HepG2 (cell line): ENCODE results near the gene PIEZO1. TPM values are rescaled to one million over a fixed set of nuclear protein-coding genes. Genes with fewer than 3 reads are reported as not detected.

Source experiments
- AGO1 ChIP-seq: fragments of 200-400 bp; formaldehyde crosslinking; IDR thresholded peaks from 2 replicates; pipeline ENCODE4 v1.6.1; 2017; ENCODE audit warnings: mild to moderate bottlenecking, low read depth, low read length, moderate library complexity; ENCODE audit not compliant: poor library complexity, severe bottlenecking
- AGO2 ChIP-seq: fragments of 200-400 bp; formaldehyde crosslinking; optimal IDR thresholded peaks from 2 replicates; pipeline ENCODE3; 2017; ENCODE audit warnings: mild to moderate bottlenecking, low read depth, low read length, moderate library complexity
- CC2D1A ChIP-seq: sonication (generic); formaldehyde crosslinking; IDR thresholded peaks from 2 replicates; pipeline ENCODE4 v1.8.1; 2023; ENCODE audit warnings: mild to moderate bottlenecking, missing genetic modification reagents
- ESRRA ChIP-seq: sonication (generic); formaldehyde crosslinking; IDR thresholded peaks from 2 replicates; pipeline ENCODE4 v1.5.1; 2020; ENCODE audit warnings: mild to moderate bottlenecking, low read depth, missing genetic modification reagents
- HIVEP1 ChIP-seq: sonication (generic); formaldehyde crosslinking; IDR thresholded peaks from 2 replicates; pipeline ENCODE4 v1.4.0; 2020; ENCODE audit warnings: mild to moderate bottlenecking, missing genetic modification reagents
- IKZF1 ChIP-seq: fragments of 450-650 bp; IDR thresholded peaks from 2 replicates; pipeline ENCODE4 v1.7.1; 2016
- MTF2 ChIP-seq: sonication (generic); formaldehyde crosslinking; IDR thresholded peaks from 2 replicates; pipeline ENCODE4 v1.5.0; 2020; ENCODE audit warnings: missing genetic modification reagents, borderline replicate concordance
- PHF21A ChIP-seq: sonication (generic); formaldehyde crosslinking; IDR thresholded peaks from 2 replicates; pipeline ENCODE4 v1.5.0; 2020; ENCODE audit warnings: mild to moderate bottlenecking, missing genetic modification reagents
- POGK ChIP-seq: sonication (generic); formaldehyde crosslinking; conservative IDR thresholded peaks from 2 replicates; pipeline ENCODE4 v1.8.0; 2022; ENCODE audit warnings: mild to moderate bottlenecking, moderate library complexity, missing genetic modification reagents
- RBM22 ChIP-seq: fragments of 200-400 bp; formaldehyde crosslinking; optimal IDR thresholded peaks from 2 replicates; pipeline ENCODE3; 2017; ENCODE audit warnings: mild to moderate bottlenecking, low read length, moderate library complexity
- SRSF1 ChIP-seq: fragments of 200-400 bp; formaldehyde crosslinking; optimal IDR thresholded peaks from 2 replicates; pipeline ENCODE3; 2017; ENCODE audit warnings: mild to moderate bottlenecking, low read depth, low read length, moderate library complexity
- SRY ChIP-seq: sonication (generic); formaldehyde crosslinking; IDR thresholded peaks from 2 replicates; pipeline ENCODE4 v1.8.0; 2022; ENCODE audit warnings: mild to moderate bottlenecking, missing genetic modification reagents
- TFDP2 ChIP-seq: sonication (generic); formaldehyde crosslinking; IDR thresholded peaks from 2 replicates; pipeline ENCODE4 v1.4.0; 2020; ENCODE audit warnings: missing genetic modification reagents
- THAP7 ChIP-seq: sonication (generic); formaldehyde crosslinking; IDR thresholded peaks from 2 replicates; pipeline ENCODE4 v1.8.1; 2023; ENCODE audit warnings: mild to moderate bottlenecking, missing genetic modification reagents
- ZBTB39 ChIP-seq: sonication (generic); formaldehyde crosslinking; IDR thresholded peaks from 2 replicates; pipeline ENCODE4 v1.5.0; 2020; ENCODE audit warnings: missing genetic modification reagents
- ZMYM4 ChIP-seq: sonication (generic); formaldehyde crosslinking; IDR thresholded peaks from 2 replicates; pipeline ENCODE4 v1.8.1; 2023; ENCODE audit warnings: mild to moderate bottlenecking, missing genetic modification reagents
- ZNF33B ChIP-seq: sonication (generic); formaldehyde crosslinking; IDR thresholded peaks from 2 replicates; pipeline ENCODE4 v1.5.1; 2020; ENCODE audit warnings: mild to moderate bottlenecking, missing genetic modification reagents
- ZNF34 ChIP-seq: sonication (generic); formaldehyde crosslinking; IDR thresholded peaks from 2 replicates; pipeline ENCODE4 v1.4.0; 2020; ENCODE audit warnings: mild to moderate bottlenecking, missing genetic modification reagents, borderline replicate concordance
- ZNF614 ChIP-seq: IDR thresholded peaks from 2 replicates; pipeline ENCODE4 v1.6.1; 2018; ENCODE audit warnings: missing biosample characterization, missing genetic modification reagents, inconsistent platforms, borderline replicate concordance
- ZNF619 ChIP-seq: sonication (generic); formaldehyde crosslinking; IDR thresholded peaks from 2 replicates; pipeline ENCODE4 v1.4.0; 2020; ENCODE audit warnings: mild to moderate bottlenecking, missing genetic modification reagents
- ZNF703 ChIP-seq: sonication (generic); formaldehyde crosslinking; IDR thresholded peaks from 2 replicates; pipeline ENCODE4 v1.5.1; 2020; ENCODE audit warnings: missing genetic modification reagents, mild to moderate bottlenecking, moderate library complexity, borderline replicate concordance
- ZNF839 ChIP-seq: sonication (generic); formaldehyde crosslinking; IDR thresholded peaks from 2 replicates; pipeline ENCODE4 v1.4.0; 2020; ENCODE audit warnings: missing genetic modification reagents, mild to moderate bottlenecking, borderline replicate concordance
- ZNF850 ChIP-seq: sonication (generic); formaldehyde crosslinking; conservative IDR thresholded peaks from 2 replicates; pipeline ENCODE4 v1.9.0; 2021; ENCODE audit warnings: mild to moderate bottlenecking, missing genetic modification reagents
- ZZZ3 ChIP-seq: sonication (generic); formaldehyde crosslinking; IDR thresholded peaks from 2 replicates; pipeline ENCODE4 v1.4.0; 2020; ENCODE audit warnings: missing genetic modification reagents, mild to moderate bottlenecking, borderline replicate concordance
- polyA plus RNA-seq, 8 experiments: library from polyadenylated mRNA; depleted of rRNA in 3 of 8; stranded (reverse) in 7 of 8; unstranded in 1 of 8; fragments of >200 nt; fragmentation: Illumina TruSeq in 4 of 8; extraction: Trizol in 4 of 8; gene quantifications; 2 replicates each; pipeline versions ENCODE4 v1.2.1 to v1.2.3, GENCODE V29; 2011 to 2016; ENCODE audit warnings: low read depth in 4 of 8, missing spikeins in 1 of 8, mixed read lengths in 1 of 8; ENCODE audit not compliant: insufficient read depth in 1 of 8
- total RNA-seq, 5 experiments: library from RNA; depleted of rRNA; stranded (reverse); fragments of >200 nt; fragmentation: Illumina TruSeq; extraction: Trizol; gene quantifications; 2 replicates each; pipeline ENCODE4 v1.2.3, GENCODE V29; 2016; ENCODE audit warnings: low read depth in 1 of 5

Gene PIEZO1
- total and polyA plus RNA-seq, 2 of the 13 experiments (the other 11 are each of a cell fraction or from before 2014, with no cell fraction given) = 67.9 to 85.0 TPM

- TF ChIP-seq THAP7 (no peak), POGK (CRISPR knock-in tag) (peak; percentile 85), SRSF1 (peak; percentile 50), ZNF703 (CRISPR knock-in tag) (peak; percentile 72; the same call in 1 of the 2 replicates), ZZZ3 (CRISPR knock-in tag) (0 out of 2 replicates have a peak, but pooled peaks have one; percentile 45), ZNF34 (CRISPR knock-in tag) (no peak), ZMYM4 (no peak), SRY (CRISPR knock-in tag) (peak; percentile 45; the same call in 1 of the 2 replicates), CC2D1A (CRISPR knock-in tag) (0 out of 2 replicates have a peak, but pooled peaks have one; percentile 55), ZBTB39 (CRISPR knock-in tag) (no peak), ESRRA (CRISPR knock-in tag) (peak; percentile 77; the same call in 1 of the 2 replicates), HIVEP1 (no peak; the same call in none of the 2 replicates), AGO1 (peak; percentile 96), ZNF619 (CRISPR knock-in tag) (no peak), RBM22 (peak; percentile 76), ZNF839 (no peak), PHF21A (CRISPR knock-in tag) (peak; percentile 48; the same call in 1 of the 2 replicates), TFDP2 (CRISPR knock-in tag) (no peak), MTF2 (CRISPR knock-in tag) (no peak), AGO2 (peak; percentile 89), IKZF1 (no peak), ZNF614 (CRISPR knock-in tag) (peak; percentile 12; the same call in 1 of the 2 replicates), ZNF33B (CRISPR knock-in tag) (no peak; the same call in 1 of the 2 replicates), ZNF850 (CRISPR knock-in tag) (peak; percentile 83)
Observed at GRCh38 chr16:88804552-88805339, 19.7 kb upstream of the PIEZO1 start (continued).
